Left forelimb (tissue), 1 donor: ENCODE results near the gene BMX.

ENCODE experiments used
- DNase-seq: peaks from one replicate; pipeline ENCODE4 v3.0.0-alpha.2; 2018; ENCODE audit warnings: low spot score

BMX gene

DNA sequence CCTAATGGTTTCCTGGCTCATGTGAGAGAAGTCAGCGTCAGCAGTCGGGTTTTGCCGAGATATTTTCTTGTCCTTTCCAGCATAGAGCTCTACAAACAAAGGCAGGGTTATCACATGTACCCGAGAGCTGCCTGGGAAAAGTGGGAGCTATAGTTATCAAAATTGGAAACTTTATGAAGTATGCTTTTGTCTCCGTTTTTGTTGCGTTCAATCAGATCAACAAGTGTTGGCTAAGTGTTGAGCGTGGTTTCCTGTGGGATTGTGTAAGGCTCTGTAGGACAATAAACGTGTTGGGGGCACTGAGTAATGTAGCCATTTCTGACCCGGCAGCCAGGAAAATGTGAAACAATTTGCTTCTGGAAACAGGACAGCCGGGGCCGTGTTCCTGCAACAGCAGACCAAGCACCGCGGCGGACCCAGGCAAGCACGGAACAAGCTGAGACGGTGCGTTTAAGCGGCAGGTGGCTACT is at the start of gene BMX:
TSS of gene BMX (plus strand) at position 311 of the 470 bp plus-strand sequence. CDS start 7,547 bp downstream, outside the sequence.
- no peak for DNase-seq

- DNase-seq: no peak
Observed at GRCh38 chrX:15451913-15452312, 48.7 kb upstream of the BMX start.

DNA sequence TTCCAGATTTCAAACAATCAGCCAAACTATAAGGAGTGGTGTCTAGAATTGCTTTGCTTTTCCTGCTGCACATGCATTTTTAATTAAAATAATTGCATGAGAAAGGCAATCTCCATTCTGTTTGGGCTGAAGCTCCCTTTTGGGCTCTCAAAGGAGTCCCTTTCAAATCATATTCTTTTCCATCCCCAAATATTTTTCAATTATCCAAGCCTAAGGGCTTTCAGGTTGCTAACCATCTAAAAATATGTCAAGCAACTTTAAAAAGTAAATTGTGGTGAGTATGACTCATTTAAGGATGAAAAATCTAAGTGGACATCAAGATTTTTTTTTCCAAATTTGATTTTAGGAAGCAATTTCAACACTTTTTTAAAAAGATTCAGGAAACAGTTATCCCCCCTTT is 35.9 kb upstream of the BMX start:
- DNase-seq: no peak

DNA sequence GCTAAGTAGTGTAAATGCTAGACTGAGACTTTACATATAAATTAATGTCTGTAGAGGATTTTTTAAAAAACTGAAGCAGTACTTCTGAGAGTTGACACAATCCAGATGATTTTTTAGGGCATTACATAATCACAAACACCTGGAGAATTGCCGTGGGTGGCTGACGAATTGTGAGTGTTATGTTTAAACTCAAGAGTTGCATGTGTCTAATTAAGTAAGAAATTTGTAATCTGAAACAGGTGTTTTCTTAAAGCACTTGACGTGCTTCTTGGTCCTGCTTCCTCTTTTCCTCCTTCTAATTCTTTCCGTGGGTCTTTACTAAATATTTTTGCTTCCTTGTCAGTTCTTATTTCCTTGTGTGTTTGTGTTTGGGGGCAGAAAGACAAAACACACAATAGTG is 35.3 kb upstream of the BMX start:
- no peak for DNase-seq

DNA sequence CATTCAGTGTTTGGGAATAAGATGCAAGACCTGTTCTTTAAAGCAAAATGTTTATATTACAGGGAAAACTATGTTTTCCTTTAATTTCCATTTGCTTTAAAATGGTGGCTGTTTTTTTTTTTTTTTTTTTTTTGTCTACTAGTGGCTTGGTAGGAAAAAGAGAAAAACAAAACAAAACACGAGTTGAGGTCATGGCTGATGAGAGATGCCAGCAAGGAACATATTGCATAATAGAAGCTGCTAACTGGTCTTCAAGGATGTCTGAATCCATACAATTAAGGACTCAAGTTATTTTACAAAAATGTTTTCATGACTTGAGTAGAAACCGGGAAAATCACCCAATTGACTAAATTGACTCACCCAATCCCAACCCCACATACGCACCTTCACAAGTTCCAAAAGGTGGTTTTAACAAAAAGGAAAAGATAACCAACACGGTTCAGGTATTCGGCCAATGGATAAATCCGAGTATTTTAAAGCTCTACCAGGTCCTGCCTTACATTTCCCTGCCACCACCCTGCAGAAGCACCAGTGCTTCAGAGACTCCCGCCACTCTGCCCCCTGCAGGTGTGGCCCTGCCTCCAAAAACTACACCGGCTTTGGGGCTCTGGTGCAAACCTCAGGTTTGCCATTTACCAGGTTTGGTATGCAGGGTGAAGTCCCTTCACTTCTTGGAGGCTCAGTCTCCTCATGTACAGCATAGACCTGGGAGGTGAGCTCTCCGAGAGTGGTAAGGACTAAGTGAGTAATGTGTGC is 34.5 kb upstream of the BMX start:
- DNase-seq: no peak

- no peak for DNase-seq
Observed at GRCh38 chrX:15468036-15468435, 32.6 kb upstream of the BMX start.

GRCh38 chrX:15469613-15470012 is 31.0 kb upstream of the BMX start:
- no peak for DNase-seq

- DNase-seq: no peak
Observed at GRCh38 chrX:15471028-15471427, 29.6 kb upstream of the BMX start.

DNA sequence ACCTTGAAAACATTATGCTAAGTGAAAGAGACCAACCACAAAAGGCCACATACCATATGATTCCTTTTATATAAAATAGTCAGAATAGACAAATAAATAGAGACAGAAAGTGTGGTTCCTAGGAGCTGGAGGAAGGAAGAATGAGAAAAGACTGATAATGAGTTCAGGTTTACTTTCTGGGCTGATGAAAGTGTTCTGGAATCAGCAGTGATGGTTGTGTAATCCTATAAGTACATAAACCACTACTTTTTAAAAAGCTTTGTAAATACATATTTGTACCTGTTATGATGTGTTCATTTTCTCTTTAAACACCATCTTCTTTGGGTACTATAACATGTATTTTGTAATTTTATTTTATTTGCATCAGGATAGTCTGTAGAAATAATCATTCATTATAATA is 28.1 kb upstream of the BMX start:
- DNase-seq: no peak

GRCh38 chrX:15474028-15474427 is 26.6 kb upstream of the BMX start:
- no peak for DNase-seq

- DNase-seq: no peak
Observed at GRCh38 chrX:15475021-15475420, 25.6 kb upstream of the BMX start.

DNA sequence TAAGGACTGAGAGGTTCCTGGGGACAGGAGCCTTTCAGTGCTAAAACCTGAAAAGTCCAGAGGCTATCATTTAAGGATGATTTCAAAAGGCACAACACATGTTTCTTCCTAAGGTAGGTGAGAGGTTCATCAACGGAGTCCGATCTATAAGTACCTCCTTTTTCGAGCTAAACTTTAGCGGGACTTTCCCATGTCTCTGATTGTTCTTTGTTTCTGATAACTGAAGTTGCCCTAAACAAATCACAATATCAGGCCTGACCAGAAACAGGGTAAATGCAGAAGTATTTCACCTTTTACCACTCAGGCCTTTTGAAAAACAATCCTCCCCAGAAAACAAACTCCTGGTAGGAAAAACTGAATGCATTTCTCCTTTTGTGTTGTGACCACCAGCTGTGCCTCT is 25.1 kb upstream of the BMX start:
- no peak for DNase-seq

- no peak for DNase-seq
Observed at GRCh38 chrX:15483891-15484290, 16.7 kb upstream of the BMX start.

DNA sequence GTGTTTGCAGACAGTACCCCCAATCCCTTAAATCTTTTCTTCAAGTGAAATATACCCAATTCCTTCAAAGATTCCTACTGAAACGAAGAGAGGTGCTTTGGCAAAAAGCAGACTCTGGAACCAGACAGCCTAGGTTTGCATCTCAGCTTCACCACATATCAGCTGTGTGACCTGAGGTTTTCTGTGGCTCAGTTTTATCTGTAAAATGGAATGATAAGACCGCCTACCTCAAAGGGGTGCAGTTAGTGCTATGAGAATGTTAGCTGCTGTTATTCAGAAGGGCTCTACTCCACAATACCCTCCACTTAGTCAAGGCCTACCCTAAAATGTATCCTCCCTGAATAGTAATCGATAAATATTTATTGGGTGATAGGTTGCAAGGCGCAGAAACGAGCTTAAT is 8.1 kb upstream of the BMX start:
- no peak for DNase-seq

DNA sequence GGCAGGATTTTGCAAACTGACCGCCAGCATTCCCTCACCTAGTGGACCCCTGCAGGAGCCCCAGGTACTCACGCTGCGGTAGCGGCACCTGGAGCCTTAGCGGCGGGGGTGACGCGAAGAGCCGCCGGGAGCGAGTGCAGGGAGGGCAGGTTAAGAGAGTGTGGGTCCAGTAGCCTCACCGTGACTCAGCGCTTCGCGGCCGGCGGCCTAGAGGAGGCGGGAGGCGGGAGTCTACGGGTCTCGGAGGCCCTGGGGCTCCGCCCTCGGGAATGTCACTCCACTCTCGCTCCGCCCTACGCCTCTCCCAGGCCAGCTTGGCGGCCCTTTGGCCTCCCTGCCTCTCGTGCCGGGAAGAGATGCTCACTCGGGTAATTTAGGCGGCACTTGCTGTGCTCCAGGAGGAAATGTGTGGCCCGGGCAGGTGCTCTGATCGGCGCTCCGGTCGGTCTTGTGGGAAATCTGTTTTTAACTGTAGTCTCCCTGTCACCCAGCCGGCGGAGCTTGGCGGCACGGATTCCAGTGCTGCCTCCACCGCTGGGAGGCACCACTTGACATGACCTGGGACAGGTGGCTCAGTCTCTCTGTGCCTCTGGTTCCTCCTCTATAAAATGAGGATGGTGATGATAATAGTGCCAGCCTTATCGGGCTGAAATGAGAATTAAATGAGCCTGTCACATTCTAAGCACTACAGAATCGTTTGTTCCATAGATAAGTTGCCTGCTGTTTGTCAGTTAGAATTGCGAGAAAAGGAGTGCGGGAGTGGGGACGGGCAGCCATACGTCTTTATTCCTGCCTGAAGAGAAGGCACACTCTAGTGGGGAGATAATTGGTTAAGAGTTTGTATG is 7.3 kb upstream of the BMX start, which contains the start of gene PIR:
TSS of gene PIR (minus strand) at position 216 of the 845 bp plus-strand sequence. CDS start 2,076 bp downstream, outside the sequence.
- DNase-seq: peak; percentile 76

GRCh38 chrX:15495801-15496200 is 4.8 kb upstream of the BMX start:
- DNase-seq: no peak

DNA sequence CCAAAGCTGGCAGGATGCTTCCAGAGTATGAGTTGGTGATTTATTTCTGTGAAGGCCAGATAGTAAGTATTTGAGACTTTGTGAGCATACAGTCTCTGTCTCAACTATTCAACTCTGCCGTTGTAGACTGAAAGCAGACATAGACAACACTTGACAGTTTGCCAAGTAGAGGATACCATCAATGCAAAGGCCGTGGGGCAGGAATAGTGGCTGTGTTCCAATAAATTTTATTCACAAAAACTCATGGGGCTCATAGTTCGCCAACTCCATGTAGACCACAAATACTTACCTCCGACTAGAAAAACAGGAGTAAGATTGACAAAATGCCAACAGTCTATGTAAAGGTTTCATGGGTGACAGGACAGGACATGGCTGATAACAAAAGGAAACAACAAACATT is 3.8 kb upstream of the BMX start:
- DNase-seq: no peak

GRCh38 chrX:15497865-15498264 is 2.7 kb upstream of the BMX start:
- DNase-seq: no peak

DNA sequence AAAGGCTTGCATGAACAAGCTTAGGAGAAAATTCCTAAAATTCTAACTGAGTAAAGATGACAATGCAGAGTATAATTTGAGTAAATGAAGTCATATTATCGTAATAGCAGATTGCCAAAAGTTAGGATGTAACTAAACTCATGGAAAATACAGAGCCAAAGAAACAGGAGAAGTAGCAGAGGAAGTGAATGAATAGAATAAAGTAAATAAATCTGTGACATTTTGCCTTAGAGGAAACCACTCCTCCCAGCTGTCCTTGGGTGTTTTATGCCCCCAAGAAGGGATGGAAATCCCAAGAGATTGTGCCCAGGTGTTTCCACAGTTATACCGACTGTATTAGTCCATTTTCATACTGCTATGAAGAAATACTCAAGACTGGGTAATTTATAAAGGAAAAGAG is 1.9 kb upstream of the BMX start:
- DNase-seq: no peak

- no peak for DNase-seq
Observed at GRCh38 chrX:15499976-15500375, 631 bp upstream of the BMX start.

- no peak for DNase-seq
Observed at GRCh38 chrX:15501506-15501905, 899 bp downstream of the BMX start.

- DNase-seq: no peak
Observed at GRCh38 chrX:15504661-15505060, 4.1 kb downstream of the BMX start.

DNA sequence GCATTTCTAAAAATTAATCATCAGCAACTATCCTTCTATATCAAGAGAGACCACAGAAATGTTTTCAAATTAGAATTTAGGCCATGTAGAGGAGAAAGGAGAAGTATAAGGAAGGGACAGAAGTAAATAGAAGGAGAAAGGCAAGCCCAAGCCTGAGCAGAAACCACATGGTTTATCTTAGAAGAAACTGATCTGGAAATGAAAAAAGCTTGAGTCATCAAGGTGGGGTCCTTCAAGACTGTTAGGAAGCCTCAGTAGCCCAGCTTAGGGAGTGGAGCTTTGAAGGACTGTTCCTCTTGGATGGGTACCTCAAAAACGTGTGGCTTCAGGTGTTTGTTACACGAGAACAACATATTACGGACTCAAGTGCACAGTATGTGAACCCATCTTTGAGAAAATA is 4.5 kb downstream of the BMX start:
- no peak for DNase-seq
